GM21717 (cell line): ENCODE data around the gene TXNDC12.
"Not testable (repeated sequence)": the region's sequence is repeated elsewhere in the genome, so short reads cannot be mapped to it uniquely, and the experiment has no call there.

ENCODE experiments used
- ATAC-seq: cut with Tn5 transposase; IDR thresholded peaks from one replicate; pipeline ENCODE4 v1.9.1; 2021; ENCODE audit warnings: mild to moderate bottlenecking, moderate library complexity; ENCODE audit not compliant: unreplicated experiment

The TXNDC12 gene

GRCh38 chr1:52053862-52054261 is 1.1 kb downstream of the TXNDC12 start:
- no peak for ATAC-seq

GRCh38 chr1:52049337-52049736 is 5.7 kb downstream of the TXNDC12 start:
- ATAC-seq: not testable (repeated sequence)

- not testable (repeated sequence) for ATAC-seq
Measured at GRCh38 chr1:52045666-52046195, 9.3 kb downstream of the TXNDC12 start.

GRCh38 chr1:52045236-52045635 is 9.8 kb downstream of the TXNDC12 start:
- ATAC-seq: no peak

- no peak for ATAC-seq
Measured at GRCh38 chr1:52041551-52042185, 13.3 kb downstream of the TXNDC12 start.

GRCh38 chr1:52037909-52038308 is 17.1 kb downstream of the TXNDC12 start:
- ATAC-seq: no peak

GRCh38 chr1:52037402-52037814 is 17.6 kb downstream of the TXNDC12 start:
- ATAC-seq: no peak

- no peak for ATAC-seq
Measured at GRCh38 chr1:52034050-52034384, 21.0 kb downstream of the TXNDC12 start.

GRCh38 chr1:52033190-52034049 is 21.6 kb downstream of the TXNDC12 start, which contains the start of gene KTI12:
Gene KTI12, minus strand, starts transcription at chr1:52033810. Its CDS starts 49 bp downstream, at chr1:52033761.
- ATAC-seq: peak; percentile 88

GRCh38 chr1:52032785-52033131 is 22.2 kb downstream of the TXNDC12 start:
- ATAC-seq: no peak

GRCh38 chr1:52032124-52032784 is 22.7 kb downstream of the TXNDC12 start:
- ATAC-seq: no peak

- ATAC-seq: not testable (repeated sequence)
Measured at GRCh38 chr1:52028839-52029238, 26.2 kb downstream of the TXNDC12 start.

- no peak for ATAC-seq
Measured at GRCh38 chr1:52028328-52028727, 26.7 kb downstream of the TXNDC12 start.

- ATAC-seq: no peak
Measured at GRCh38 chr1:52026278-52026677, 28.7 kb downstream of the TXNDC12 start.

- no peak for ATAC-seq
Measured at GRCh38 chr1:52022133-52022532, 32.9 kb downstream of the TXNDC12 start.

GRCh38 chr1:52008071-52008809 is 46.8 kb downstream of the TXNDC12 start:
- ATAC-seq: no peak

GRCh38 chr1:52007215-52008002 is 47.6 kb downstream of the TXNDC12 start:
- no peak for ATAC-seq

GRCh38 chr1:52006081-52006553 is 48.9 kb downstream of the TXNDC12 start:
- ATAC-seq: not testable (repeated sequence)

- not testable (repeated sequence) for ATAC-seq
Measured at GRCh38 chr1:52005548-52005947, 49.4 kb downstream of the TXNDC12 start.

GRCh38 chr1:52003877-52004276 is 51.1 kb downstream of the TXNDC12 start:
- no peak for ATAC-seq
